Fibroblast of villous mesenchyme (primary cell): ENCODE results near the gene CD79A. TPM values are rescaled to one million over a fixed set of nuclear protein-coding genes. Genes with fewer than 3 reads are reported as not detected.

ENCODE experiments used
- DNase-seq: peaks from one replicate; pipeline ENCODE4 v3.0.0-alpha.2; 2010; ENCODE audit warnings: low read depth
- H3K4me3 ChIP-seq: 2 replicates; pipeline ENCODE4 v1.5.1; 2011; ENCODE audit warnings: low read depth, mild to moderate bottlenecking, low read length
- CTCF ChIP-seq: IDR thresholded peaks from 2 replicates; pipeline ENCODE4 v1.5.1; 2012; ENCODE audit warnings: low read depth, mild to moderate bottlenecking, low read length; ENCODE audit not compliant: insufficient read depth
- total RNA-seq: library from RNA; depleted of rRNA; stranded (reverse); fragments of >200 nt; gene quantifications from 2 replicates; pipeline ENCODE4 v1.2.3, GENCODE V29; 2012

Gene CD79A
- total RNA-seq, 1 donor: not detected

GRCh38 chr19:41905273-41906002, 28.4 kb downstream of the CD79A start:
- no peak overlapping the region for H3K4me3 ChIP-seq
- no peak for DNase-seq

DNA sequence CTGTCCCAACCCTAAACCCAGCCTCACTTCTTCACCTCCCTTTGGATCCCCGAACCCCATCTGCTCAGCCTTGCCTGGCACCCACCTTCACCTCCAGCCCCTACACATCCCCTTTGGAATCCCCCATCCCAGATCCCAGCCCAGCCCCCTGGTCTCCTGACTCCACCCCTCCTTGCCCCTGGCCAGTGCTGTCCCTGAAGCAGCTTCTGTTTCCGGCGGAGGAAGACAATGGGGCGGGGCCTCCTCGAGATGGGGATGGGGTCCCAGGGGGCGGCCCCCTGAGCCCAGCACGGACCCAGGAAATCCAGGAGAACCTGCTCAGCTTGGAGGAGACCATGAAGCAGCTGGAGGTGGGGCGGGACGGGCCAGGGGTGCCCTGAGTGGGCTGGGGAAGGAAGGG, 29.2 kb downstream of the CD79A start:
- no peak overlapping the region for H3K4me3 ChIP-seq
- no peak for DNase-seq
- no peak for TF ChIP-seq CTCF

More at GRCh38 chr19:41905273-41906002, 28.4 kb downstream of the CD79A start:
- TF ChIP-seq CTCF: no peak

GRCh38 chr19:41906916-41907680, 30.0 kb downstream of the CD79A start:
- H3K4me3 ChIP-seq: no peak overlapping the region

GRCh38 chr19:41907994-41908615, 31.0 kb downstream of the CD79A start:
- no peak for DNase-seq
- no peak overlapping the region for H3K4me3 ChIP-seq
- TF ChIP-seq CTCF: no peak

More at GRCh38 chr19:41906916-41907680, 30.0 kb downstream of the CD79A start:
- no peak for TF ChIP-seq CTCF
- DNase-seq: no peak

GRCh38 chr19:41908724-41909464, 31.8 kb downstream of the CD79A start:
- TF ChIP-seq CTCF: no peak
- H3K4me3 ChIP-seq: no peak overlapping the region

GRCh38 chr19:41909706-41910105, 32.6 kb downstream of the CD79A start:
- TF ChIP-seq CTCF: no peak
- DNase-seq: no peak
- no peak overlapping the region for H3K4me3 ChIP-seq

More at GRCh38 chr19:41908724-41909464, 31.8 kb downstream of the CD79A start:
- no peak for DNase-seq
